Measurements from ENCODE around the gene ABAT.
A peak's percentile ranks its signal among the peaks of the same experiment; 100 is the strongest.
"Not testable (repeated sequence)": the region's sequence is repeated elsewhere in the genome, so short reads cannot be mapped to it uniquely, and the experiment has no call there.

The ABAT gene

GRCh38 chr16:8751481-8752311 is 77.3 kb downstream of the ABAT start:
- DNase-seq, result peak; percentile 38

- no peak for DNase-seq
These were observed 78.3 kb downstream of the ABAT start for GRCh38 chr16:8752706-8753105.

GRCh38 chr16:8753416-8754054 is 79.1 kb downstream of the ABAT start:
- DNase-seq, result no peak

- peak; percentile 64 for DNase-seq
These were observed 82.3 kb downstream of the ABAT start for GRCh38 chr16:8756755-8757154.

GRCh38 chr16:8758022-8758421 is 83.6 kb downstream of the ABAT start:
- DNase-seq, result no peak

GRCh38 chr16:8760021-8760420 is 85.6 kb downstream of the ABAT start:
- no peak for DNase-seq

GRCh38 chr16:8761078-8761477 is 86.7 kb downstream of the ABAT start:
- no peak for DNase-seq

GRCh38 chr16:8762254-8762653 is 87.8 kb downstream of the ABAT start:
- no peak for DNase-seq

- DNase-seq, result no peak
These were observed 88.7 kb downstream of the ABAT start for GRCh38 chr16:8763083-8763482.

- no peak for DNase-seq
These were observed 89.5 kb downstream of the ABAT start for GRCh38 chr16:8763899-8764298.

GRCh38 chr16:8764525-8765250 is 90.3 kb downstream of the ABAT start:
- no peak for DNase-seq

- DNase-seq, result no peak
These were observed 92.8 kb downstream of the ABAT start for GRCh38 chr16:8767176-8767575.

- no peak for DNase-seq
These were observed 93.9 kb downstream of the ABAT start for GRCh38 chr16:8768283-8768682.

- peak; percentile 6 for DNase-seq
These were observed 94.3 kb downstream of the ABAT start for GRCh38 chr16:8768692-8769091.

GRCh38 chr16:8773537-8773936 is 99.1 kb downstream of the ABAT start:
- no peak for DNase-seq

GRCh38 chr16:8774208-8774607 is 99.8 kb downstream of the ABAT start:
- no peak for DNase-seq

- DNase-seq, result no peak
These were observed 100.9 kb downstream of the ABAT start for GRCh38 chr16:8775359-8775758.

GRCh38 chr16:8776129-8776584 is 101.7 kb downstream of the ABAT start:
- no peak for DNase-seq

GRCh38 chr16:8777217-8777616 is 102.8 kb downstream of the ABAT start:
- no peak for DNase-seq

- no peak for DNase-seq
These were observed 107.4 kb downstream of the ABAT start for GRCh38 chr16:8781797-8782196.

- DNase-seq, result no peak
These were observed 108.3 kb downstream of the ABAT start for GRCh38 chr16:8782673-8783072.

- no peak for DNase-seq
These were observed 111.0 kb downstream of the ABAT start for GRCh38 chr16:8785408-8785807.

GRCh38 chr16:8786316-8786715 is 111.9 kb downstream of the ABAT start:
- not testable (repeated sequence) for DNase-seq

All from DMS53 (cell line).